ENCODE measurements around the gene SAMSN1. TPM values are rescaled to one million over a fixed set of nuclear protein-coding genes. Genes with fewer than 3 reads are reported as not detected.

The SAMSN1 gene
- total and polyA plus RNA-seq, 2 donors from 2014 or later: 1.4 to 10.4 TPM

GRCh38 chr21:14543983-14544382 lies 2.1 kb downstream of the SAMSN1 start:
- FAIRE-seq (no peak), DNase-seq (no peak)
- Histone ChIP-seq H3K4me3 (ENCODE audit: low read length in 3 of 3) (no peak overlapping the region), H3K4me1 (ENCODE audit: control insufficient read depth in 2 of 3, insufficient read depth in 2 of 3, low read depth in 1 of 3, low read length in 3 of 3) (no peaks in the 10 kb centered on the region), H3K27ac (ENCODE audit: low read depth in 2 of 2, low read length in 2 of 2) (no peak overlapping the region), H3K9me3 (ENCODE audit: control insufficient read depth in 2 of 3, insufficient read depth in 1 of 3, low read length in 3 of 3) (no peaks in the 10 kb centered on the region), H3K27me3 (ENCODE audit: control insufficient read depth, insufficient read depth, low read length) (no peaks in the 10 kb centered on the region), H3K9ac (ENCODE audit: low read length in 3 of 3) (no peak overlapping the region), H3K36me3 (ENCODE audit: control insufficient read depth in 2 of 3, insufficient read depth in 3 of 3, low read length in 3 of 3) (no peaks in the 10 kb centered on the region)
- no peak for TF ChIP-seq CTCF (IDR thresholded peaks at IDR 0.05; ENCODE audit: borderline replicate concordance, extremely low read depth, insufficient read depth)
- intact Hi-C loops (cut with DNase I): no loop called here

GRCh38 chr21:14542638-14543037 lies 3.5 kb downstream of the SAMSN1 start:
- no peak for FAIRE-seq

GRCh38 chr21:14541841-14542490 lies 4.1 kb downstream of the SAMSN1 start:
- intact Hi-C loops (cut with DNase I): no loop called here
- H3K27ac ChIP-seq (ENCODE audit: low read depth in 2 of 2, low read length in 2 of 2): no peak overlapping the region
- DNase-seq (no peak), FAIRE-seq (no peak)
- no peaks in the 10 kb centered on the region for H3K27me3 ChIP-seq (ENCODE audit: control insufficient read depth, insufficient read depth, low read length)
- no peaks in the 10 kb centered on the region for H3K4me1 ChIP-seq (ENCODE audit: control insufficient read depth in 2 of 3, insufficient read depth in 2 of 3, low read depth in 1 of 3, low read length in 3 of 3)
- TF ChIP-seq CTCF (IDR thresholded peaks at IDR 0.05; ENCODE audit: borderline replicate concordance, extremely low read depth, insufficient read depth): no peak
- H3K9me3 ChIP-seq (ENCODE audit: control insufficient read depth in 2 of 3, insufficient read depth in 1 of 3, low read length in 3 of 3): no peaks in the 10 kb centered on the region
- H3K9ac ChIP-seq (ENCODE audit: low read length in 3 of 3): no peak overlapping the region
- H3K36me3 ChIP-seq (ENCODE audit: control insufficient read depth in 2 of 3, insufficient read depth in 3 of 3, low read length in 3 of 3): no peaks in the 10 kb centered on the region
- H3K4me3 ChIP-seq (ENCODE audit: low read length in 3 of 3): no peak overlapping the region

More at GRCh38 chr21:14542638-14543037, 3.5 kb downstream of the SAMSN1 start:
- no peak for DNase-seq
- H3K4me1 ChIP-seq (ENCODE audit: control insufficient read depth in 2 of 3, insufficient read depth in 2 of 3, low read depth in 1 of 3, low read length in 3 of 3): no peaks in the 10 kb centered on the region
- no peak overlapping the region for H3K4me3 ChIP-seq (ENCODE audit: low read length in 3 of 3)
- no peaks in the 10 kb centered on the region for H3K9me3 ChIP-seq (ENCODE audit: control insufficient read depth in 2 of 3, insufficient read depth in 1 of 3, low read length in 3 of 3)
- no peak overlapping the region for H3K9ac ChIP-seq (ENCODE audit: low read length in 3 of 3)
- no peaks in the 10 kb centered on the region for H3K36me3 ChIP-seq (ENCODE audit: control insufficient read depth in 2 of 3, insufficient read depth in 3 of 3, low read length in 3 of 3)
- no peak for TF ChIP-seq CTCF (IDR thresholded peaks at IDR 0.05; ENCODE audit: borderline replicate concordance, extremely low read depth, insufficient read depth)
- H3K27ac ChIP-seq (ENCODE audit: low read depth in 2 of 2, low read length in 2 of 2): no peak overlapping the region
- intact Hi-C loops (cut with DNase I): no loop called here
- no peaks in the 10 kb centered on the region for H3K27me3 ChIP-seq (ENCODE audit: control insufficient read depth, insufficient read depth, low read length)

- intact Hi-C loops (cut with DNase I): no loop called here
- no peaks in the 10 kb centered on the region for H3K9me3 ChIP-seq (ENCODE audit: control insufficient read depth in 2 of 3, insufficient read depth in 1 of 3, low read length in 3 of 3)
- H3K27me3 ChIP-seq (ENCODE audit: control insufficient read depth, insufficient read depth, low read length): no peaks in the 10 kb centered on the region
These were observed 7.6 kb downstream of the SAMSN1 start for GRCh38 chr21:14538483-14538882.

More at GRCh38 chr21:14538483-14538882, 7.6 kb downstream of the SAMSN1 start:
- DNase-seq (no peak), FAIRE-seq (no peak)
- no peaks in the 10 kb centered on the region for H3K36me3 ChIP-seq (ENCODE audit: control insufficient read depth in 2 of 3, insufficient read depth in 3 of 3, low read length in 3 of 3)
- TF ChIP-seq CTCF (IDR thresholded peaks at IDR 0.05; ENCODE audit: borderline replicate concordance, extremely low read depth, insufficient read depth): no peak
- no peak overlapping the region for H3K9ac ChIP-seq (ENCODE audit: low read length in 3 of 3)
- H3K4me1 ChIP-seq (ENCODE audit: control insufficient read depth in 2 of 3, insufficient read depth in 2 of 3, low read depth in 1 of 3, low read length in 3 of 3): no peaks in the 10 kb centered on the region
- H3K4me3 ChIP-seq (ENCODE audit: low read length in 3 of 3): no peak overlapping the region
- H3K27ac ChIP-seq (ENCODE audit: low read depth in 2 of 2, low read length in 2 of 2): no peak overlapping the region

All from kidney (tissue), 14 donors.